GM23338 (cell line): Measurements from ENCODE around the gene NWD2. TPM values are rescaled to one million over a fixed set of nuclear protein-coding genes. Genes with fewer than 3 reads are reported as not detected.

Experiments used
- ATAC-seq: fragments of 200-7000 bp; cut with Tn5 transposase; 3 replicates; pipeline ENCODE4 v1.9.1; 2020
- DNase-seq: peaks from one replicate; pipeline ENCODE4 v3.0.0-alpha.2; 2015; ENCODE audit warnings: low spot score
- H2AFZ ChIP-seq: fragments of 200-600 bp; sonication (generic); 2 replicates; pipeline ENCODE4 v1.8.0; 2016; ENCODE audit warnings: antibody characterized with exemption, mild to moderate bottlenecking, moderate library complexity
- H3F3A ChIP-seq: fragments of 200-600 bp; sonication (generic); replicated peaks from 2 replicates; pipeline ENCODE4 v1.8.0; 2017; ENCODE audit warnings: antibody characterized with exemption, mixed run types, low read depth
- H3K27ac ChIP-seq: fragments of 200-600 bp; sonication (generic); 2 replicates; pipeline ENCODE4 v1.6.1; 2016; ENCODE audit warnings: low read depth
- H3K27me3 ChIP-seq: fragments of 200-600 bp; sonication (generic); 2 replicates; pipeline ENCODE4 v1.8.0; 2016; ENCODE audit warnings: mild to moderate bottlenecking, mixed run types, moderate library complexity; ENCODE audit not compliant: insufficient read depth
- H3K36me3 ChIP-seq: fragments of 200-600 bp; sonication (generic); 2 replicates; pipeline ENCODE4 v1.8.0; 2016; ENCODE audit warnings: mild to moderate bottlenecking; ENCODE audit not compliant: insufficient read depth
- H3K4me1 ChIP-seq: fragments of 200-600 bp; sonication (generic); 2 replicates; pipeline ENCODE4 v1.8.0; 2016; ENCODE audit warnings: mild to moderate bottlenecking, moderate library complexity; ENCODE audit not compliant: insufficient read depth
- H3K4me2 ChIP-seq: fragments of 200-600 bp; sonication (generic); 2 replicates; pipeline ENCODE4 v1.7.1; 2017; ENCODE audit warnings: mixed run types
- H3K4me3 ChIP-seq: fragments of 200-600 bp; sonication (generic); 2 replicates; pipeline ENCODE4 v1.6.1; 2016; ENCODE audit warnings: mixed run types
- H3K79me2 ChIP-seq: fragments of 200-600 bp; sonication (generic); replicated peaks from 2 replicates; pipeline ENCODE4 v1.8.0; 2017; ENCODE audit warnings: mild to moderate bottlenecking; ENCODE audit not compliant: insufficient read depth
- H3K9me2 ChIP-seq: fragments of 200-600 bp; sonication (generic); 2 replicates; pipeline ENCODE4 v1.8.0; 2017; ENCODE audit not compliant: insufficient read depth
- H4K20me1 ChIP-seq: fragments of 200-600 bp; sonication (generic); replicated peaks from 2 replicates; pipeline ENCODE4 v1.8.0; 2017; ENCODE audit warnings: mild to moderate bottlenecking; ENCODE audit not compliant: insufficient read depth
- H3K27ac Mint-ChIP-seq: 2 replicates; pipeline ENCODE4 v1.8.0; 2020; ENCODE audit warnings: inconsistent platforms, mild to moderate bottlenecking, moderate library complexity, mixed read lengths
- H3K27me3 Mint-ChIP-seq: 3 replicates; pipeline ENCODE4 v1.8.0; 2022; ENCODE audit warnings: low read depth, mild to moderate bottlenecking, moderate library complexity, mixed read lengths, inconsistent platforms; ENCODE audit not compliant: insufficient read depth, poor library complexity
- H3K36me3 Mint-ChIP-seq: 3 replicates; pipeline ENCODE4 v1.8.0; 2021; ENCODE audit warnings: low read depth, mild to moderate bottlenecking, inconsistent platforms, moderate library complexity, mixed read lengths
- H3K4me1 Mint-ChIP-seq: 3 replicates; pipeline ENCODE4 v1.8.0; 2020; ENCODE audit warnings: mild to moderate bottlenecking, inconsistent platforms, mixed read lengths
- H3K4me3 Mint-ChIP-seq: 3 replicates; pipeline ENCODE4 v1.8.0; 2021; ENCODE audit warnings: moderate library complexity, mild to moderate bottlenecking, inconsistent platforms, mixed read lengths
- H3K9me3 Mint-ChIP-seq: 3 replicates; pipeline ENCODE4 v1.8.0; 2020; ENCODE audit warnings: moderate library complexity, mild to moderate bottlenecking, inconsistent platforms, mixed read lengths
- CREB1 ChIP-seq: fragments of 250-450 bp; sonication (Bioruptor Pico); IDR thresholded peaks from 2 replicates; pipeline ENCODE4 v1.5.0; 2020; ENCODE audit warnings: low read depth, mild to moderate bottlenecking, moderate library complexity
- CTCF ChIP-seq, 2 experiments: fragments of 200-600 bp in 1 of 2; sonication (generic) in 1 of 2; conservative IDR thresholded peaks; 2 replicates each; pipeline versions ENCODE4 v1.5.1 to v1.6.1; 2016 to 2017; ENCODE audit warnings: antibody characterized with exemption in 2 of 2, low read depth in 2 of 2, mild to moderate bottlenecking in 2 of 2, moderate library complexity in 1 of 2
- EZH2 ChIP-seq: fragments of 200-600 bp; sonication (generic); IDR thresholded peaks from one replicate; pipeline ENCODE4 v1.8.0; 2017; ENCODE audit warnings: antibody characterized with exemption, mild to moderate bottlenecking, low read depth; ENCODE audit not compliant: unreplicated experiment
- JUNB ChIP-seq: IDR thresholded peaks from one replicate; pipeline ENCODE4 v1.6.1; 2016; ENCODE audit warnings: antibody characterized with exemption; ENCODE audit not compliant: unreplicated experiment
- NANOG ChIP-seq: IDR thresholded peaks from 2 replicates; pipeline ENCODE4 v1.6.1; 2016; ENCODE audit warnings: antibody characterized with exemption, borderline replicate concordance
- REST ChIP-seq: IDR thresholded peaks from one replicate; pipeline ENCODE4 v1.6.1; 2018; ENCODE audit warnings: antibody characterized with exemption; ENCODE audit not compliant: unreplicated experiment
- STAT1 ChIP-seq: IDR thresholded peaks from one replicate; pipeline ENCODE4 v1.6.1; 2016; ENCODE audit warnings: antibody characterized with exemption; ENCODE audit not compliant: unreplicated experiment
- ZNF114 ChIP-seq: fragments of 250-450 bp; sonication (Bioruptor Pico); IDR thresholded peaks from 2 replicates; pipeline ENCODE4 v1.5.0; 2020; ENCODE audit warnings: mild to moderate bottlenecking, moderate library complexity
- ZNF331 ChIP-seq: fragments of 250-450 bp; sonication (Bioruptor Pico); IDR thresholded peaks from 2 replicates; pipeline ENCODE4 v1.5.0; 2020; ENCODE audit warnings: low read depth, mild to moderate bottlenecking, moderate library complexity
- ZNF462 ChIP-seq: fragments of 250-450 bp; sonication (Bioruptor Pico); IDR thresholded peaks from 2 replicates; pipeline ENCODE4 v1.5.0; 2020; ENCODE audit warnings: mild to moderate bottlenecking, moderate library complexity
- polyA plus RNA-seq: library from polyadenylated mRNA; unstranded; fragments of >200 nt; fragmentation: Nextera tagmentation; extraction: Ambion mirVana; gene quantifications from 2 replicates; pipeline ENCODE4 v1.2.1, GENCODE V29; 2016
- total RNA-seq: library from RNA; depleted of rRNA; stranded (reverse); fragments of >200 nt; shearing (Covaris generic); gene quantifications from 2 replicates; pipeline ENCODE4 v1.2.3, GENCODE V29; 2014

The NWD2 gene
- total and polyA plus RNA-seq, 2 experiments from 2014 or later, result 0.07 TPM; not detected in 1

- no peak for ATAC-seq
- H3K27me3 ChIP-seq, result no peaks in the 10 kb centered on the region
- no peak for DNase-seq
- no peaks in the 10 kb centered on the region for H3F3A ChIP-seq
- no peak overlapping the region for H3K4me2 ChIP-seq
- Mint-ChIP-seq H3K27ac (no peak overlapping the region), H3K27me3 (no peaks in the 10 kb centered on the region), H3K9me3 (no peaks in the 10 kb centered on the region), H3K4me1 (no peaks in the 10 kb centered on the region), H3K4me3 (no peak overlapping the region), H3K36me3 (no peaks in the 10 kb centered on the region)
- H3K9me2 ChIP-seq, result peaks cover 4% of the 10 kb centered on the region
- no peak overlapping the region for H2AFZ ChIP-seq
- no peaks in the 10 kb centered on the region for H3K4me1 ChIP-seq
- no peak overlapping the region for H3K27ac ChIP-seq
- no peaks in the 10 kb centered on the region for H3K36me3 ChIP-seq
- no peaks in the 10 kb centered on the region for H3K79me2 ChIP-seq
- no peak overlapping the region for H3K4me3 ChIP-seq
- TF ChIP-seq ZNF114 (CRISPR knock-in tag), result no peak
- H4K20me1 ChIP-seq, result no peaks in the 10 kb centered on the region
Measured at GRCh38 chr4:37470245-37470644, 225.7 kb downstream of the NWD2 start.

GRCh38 chr4:37471093-37471492, 226.6 kb downstream of the NWD2 start:
- Histone ChIP-seq H3K27ac (no peak overlapping the region), H3K36me3 (no peaks in the 10 kb centered on the region), H3K4me2 (no peak overlapping the region), H3K79me2 (no peaks in the 10 kb centered on the region), H4K20me1 (no peaks in the 10 kb centered on the region), H3K27me3 (no peaks in the 10 kb centered on the region), H3K9me2 (peaks cover 4% of the 10 kb centered on the region), H3K4me1 (no peaks in the 10 kb centered on the region), H2AFZ (no peak overlapping the region), H3F3A (no peaks in the 10 kb centered on the region), H3K4me3 (no peak overlapping the region)
- Mint-ChIP-seq H3K27me3 (no peaks in the 10 kb centered on the region), H3K9me3 (no peaks in the 10 kb centered on the region), H3K4me3 (no peak overlapping the region), H3K27ac (no peak overlapping the region), H3K4me1 (no peaks in the 10 kb centered on the region), H3K36me3 (no peaks in the 10 kb centered on the region)
- ATAC-seq (no peak), DNase-seq (no peak)
- TF ChIP-seq JUNB (no peak), ZNF462 (CRISPR knock-in tag) (no peak), NANOG (no peak), CREB1 (CRISPR knock-in tag) (no peak), ZNF114 (CRISPR knock-in tag) (no peak), ZNF331 (CRISPR knock-in tag) (no peak), REST (no peak), EZH2 (no peak), STAT1 (no peak), CTCF (conservative IDR thresholded peaks at IDR 0.05; ENCODE audit: low read depth in 2 of 2) (no peak)
